ENCODE measurements around the gene PIGQ.

PIGQ gene

GRCh38 chr16:546909-547770 lies 22.6 kb upstream of the PIGQ start:
- TF ChIP-seq CTCF (conservative IDR thresholded peaks at IDR 0.05): peak; percentile 84
- no peak overlapping the region for H3K27ac ChIP-seq

- H3K27ac ChIP-seq: no peak overlapping the region
- TF ChIP-seq CTCF (conservative IDR thresholded peaks at IDR 0.05): no peak
Observed at GRCh38 chr16:548586-548985, 21.2 kb upstream of the PIGQ start.

- no peak overlapping the region for H3K27ac ChIP-seq
- TF ChIP-seq CTCF (conservative IDR thresholded peaks at IDR 0.05): no peak
Observed at GRCh38 chr16:549544-550263, 20.1 kb upstream of the PIGQ start.

- TF ChIP-seq CTCF (conservative IDR thresholded peaks at IDR 0.05): no peak
- no peak overlapping the region for H3K27ac ChIP-seq
Observed at GRCh38 chr16:551210-551609, 18.6 kb upstream of the PIGQ start.

- H3K27ac ChIP-seq: no peak overlapping the region
- TF ChIP-seq CTCF (conservative IDR thresholded peaks at IDR 0.05): no peak
Observed at GRCh38 chr16:552171-552570, 17.6 kb upstream of the PIGQ start.

- no peak for TF ChIP-seq CTCF (conservative IDR thresholded peaks at IDR 0.05)
Observed at GRCh38 chr16:553601-554296, 16.0 kb upstream of the PIGQ start.

GRCh38 chr16:554297-554621 lies 15.5 kb upstream of the PIGQ start:
- no peak for TF ChIP-seq CTCF (conservative IDR thresholded peaks at IDR 0.05)
- H3K27ac ChIP-seq: no peak overlapping the region

More at GRCh38 chr16:553601-554296, 16.0 kb upstream of the PIGQ start:
- H3K27ac ChIP-seq: no peak overlapping the region

All from VCaP (cell line).